ENCODE results near the gene FAM13A. TPM values are rescaled to one million over a fixed set of nuclear protein-coding genes. Genes with fewer than 3 reads are reported as not detected.

Gene FAM13A
- total and polyA plus RNA-seq, 10 of the 15 experiments (the other 5 are each of a cell fraction or from before 2014, with no cell fraction given) = 0.05 to 1.8 (median 0.27) TPM; not detected in 1

GRCh38 chr4:88975958-88976774 is 80.8 kb downstream of the FAM13A start:
- no peaks in the 10 kb centered on the region; a peak in 1 of 4 replicates for H3K27me3 ChIP-seq (replicated peaks in 1 of 2; ENCODE audit: control insufficient read depth in 2 of 2, insufficient read depth in 2 of 2, low read length in 1 of 2)
- no peak overlapping the region for H2AFZ ChIP-seq (ENCODE audit: control insufficient read depth, low read depth, low read length)
- H3K4me3 ChIP-seq = no peak overlapping the region
- H3K4me1 ChIP-seq (ENCODE audit: control insufficient read depth, insufficient read depth, low read length) = no peaks in the 10 kb centered on the region
- in situ Hi-C loops (cut with MboI) = no loop called here
- ATAC-seq = no peak
- FAIRE-seq = no peak
- no peak overlapping the region for H3K9ac ChIP-seq (ENCODE audit: control insufficient read depth, insufficient read depth, low read length)
- no peaks in the 10 kb centered on the region for H3K36me3 ChIP-seq (ENCODE audit: control insufficient read depth in 2 of 2, insufficient read depth in 2 of 2, low read length in 1 of 2)
- H3K4me2 ChIP-seq (ENCODE audit: control insufficient read depth, insufficient read depth) = no peak overlapping the region
- no peak for DNase-seq (ENCODE audit: low read depth, low spot score)
- no peaks in the 10 kb centered on the region; the same call in 2 of the 3 replicates for H3K9me3 ChIP-seq (replicated peaks; ENCODE audit: control insufficient read depth, insufficient read depth, low read length)
- intact Hi-C loops (cut with micrococcal nuclease; ENCODE audit: unreplicated experiment) = no loop called here
- ChIA-PET CTCF (no interaction called here), POLR2A (no interaction called here), RAD21 (ENCODE audit: unreplicated experiment) (no interaction called here), SMC1A (ENCODE audit: uncharacterized antibody, unreplicated experiment) (no interaction called here)
- no peak overlapping the region for H3K27ac ChIP-seq (ENCODE audit: control insufficient read depth, insufficient read depth)
- TF ChIP-seq NKRF (conservative IDR thresholded peaks at IDR 0.05) = no peak
- no peak for TF ChIP-seq PRDM15 (CRISPR knock-in tag; IDR thresholded peaks at IDR 0.05)
- no peak for TF ChIP-seq ZNF384 (IDR thresholded peaks at IDR 0.05; ENCODE audit: borderline replicate concordance, low read depth, low read length)
- no peak for TF ChIP-seq ZBTB4 (CRISPR knock-in tag; IDR thresholded peaks at IDR 0.05)
- TF ChIP-seq SREBF1 (IDR thresholded peaks at IDR 0.05; ENCODE audit: low read length) = no peak
- no peak for TF ChIP-seq ZNF687 (IDR thresholded peaks at IDR 0.05)
- no peak for TF ChIP-seq NFYB (IDR thresholded peaks at IDR 0.05; ENCODE audit: insufficient read depth, low read depth, low read length)
- TF ChIP-seq GABPA (IDR thresholded peaks at IDR 0.05; ENCODE audit: low read depth) = no peak
- no TSS peak for BruUV-seq (replicated peaks)
- H3K79me2 ChIP-seq (ENCODE audit: control insufficient read depth, insufficient read depth, low read length) = no peaks in the 10 kb centered on the region
- 60% methylated on average over 6 of the region's 6 CpGs for WGBS (ENCODE audit: insufficient coverage, insufficient replicate concordance, low lambda C conversion rate, missing lambda C conversion rate)
- no peaks in the 10 kb centered on the region for H4K20me1 ChIP-seq (ENCODE audit: control insufficient read depth, insufficient read depth)

Measured in GM12878 (cell line).